Stimulated activated effector memory CD8-positive, alpha-beta T cell treated with anti-CD3 and anti-CD28 coated beads, Interleukin-12 subunit alpha, Interleukin-12 subunit beta, amount 100 ng/mL, for 72 hours (primary cell): Measurements from ENCODE around the gene BTN1A1.
A peak's percentile ranks its signal among the peaks of the same experiment; 100 is the strongest.
"Not testable (repeated sequence)": the region's sequence is repeated elsewhere in the genome, so short reads cannot be mapped to it uniquely, and the experiment has no call there.

Experiments used
- ATAC-seq: fragments of 150-1000 bp; cut with Tn5 transposase; 2 replicates; pipeline ENCODE4 v1.10.0; 2021
- DNase-seq, 2 donors: peaks; one replicate each; pipeline ENCODE4 v3.0.0; 2021 to 2022; ENCODE audit warnings: low spot score in 2 of 2
- H3K27ac Mint-ChIP-seq: one replicate; pipeline ENCODE4 v1.8.0; 2022; ENCODE audit warnings: mild to moderate bottlenecking, mixed read lengths
- H3K36me3 Mint-ChIP-seq: one replicate; pipeline ENCODE4 v1.8.0; 2022; ENCODE audit warnings: mild to moderate bottlenecking, mixed read lengths
- H3K4me1 Mint-ChIP-seq: one replicate; pipeline ENCODE4 v1.8.0; 2022; ENCODE audit warnings: mixed read lengths
- H3K4me3 Mint-ChIP-seq: one replicate; pipeline ENCODE4 v1.8.0; 2022; ENCODE audit warnings: mild to moderate bottlenecking, mixed read lengths
- H3K9me3 Mint-ChIP-seq: one replicate; pipeline ENCODE4 v1.8.0; 2022; ENCODE audit warnings: mixed read lengths

BTN1A1 gene

DNA sequence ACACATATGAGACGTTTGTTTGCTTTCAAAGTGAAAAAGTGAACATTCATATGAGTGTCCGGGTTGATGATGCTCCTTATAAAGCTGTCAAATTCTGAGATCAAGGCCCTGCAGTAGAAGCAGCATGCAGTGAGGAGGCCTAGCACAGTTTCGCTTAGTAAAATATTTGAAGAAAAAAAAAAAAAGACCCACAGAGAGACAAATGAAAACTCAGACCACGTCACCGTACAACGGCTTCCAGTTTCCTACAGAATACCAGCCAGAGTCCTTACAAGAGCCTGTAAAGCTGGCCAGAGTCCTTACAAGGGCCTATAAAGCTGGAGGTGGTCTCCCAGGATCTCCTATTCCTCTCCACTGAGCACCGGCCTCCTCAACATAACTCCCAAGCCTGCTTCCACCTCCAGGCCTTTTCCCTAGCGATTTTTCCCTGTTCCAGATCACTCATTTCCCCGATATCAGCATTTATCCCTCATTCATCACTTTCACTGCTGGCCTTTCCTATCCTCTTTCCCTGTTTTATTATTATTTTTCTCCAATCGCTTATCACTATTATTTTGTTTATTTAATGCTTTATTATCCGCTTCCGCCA lies 36.6 kb downstream of the BTN1A1 start:
- H3K27ac Mint-ChIP-seq = peak overlapping the region; percentile 98

DNA sequence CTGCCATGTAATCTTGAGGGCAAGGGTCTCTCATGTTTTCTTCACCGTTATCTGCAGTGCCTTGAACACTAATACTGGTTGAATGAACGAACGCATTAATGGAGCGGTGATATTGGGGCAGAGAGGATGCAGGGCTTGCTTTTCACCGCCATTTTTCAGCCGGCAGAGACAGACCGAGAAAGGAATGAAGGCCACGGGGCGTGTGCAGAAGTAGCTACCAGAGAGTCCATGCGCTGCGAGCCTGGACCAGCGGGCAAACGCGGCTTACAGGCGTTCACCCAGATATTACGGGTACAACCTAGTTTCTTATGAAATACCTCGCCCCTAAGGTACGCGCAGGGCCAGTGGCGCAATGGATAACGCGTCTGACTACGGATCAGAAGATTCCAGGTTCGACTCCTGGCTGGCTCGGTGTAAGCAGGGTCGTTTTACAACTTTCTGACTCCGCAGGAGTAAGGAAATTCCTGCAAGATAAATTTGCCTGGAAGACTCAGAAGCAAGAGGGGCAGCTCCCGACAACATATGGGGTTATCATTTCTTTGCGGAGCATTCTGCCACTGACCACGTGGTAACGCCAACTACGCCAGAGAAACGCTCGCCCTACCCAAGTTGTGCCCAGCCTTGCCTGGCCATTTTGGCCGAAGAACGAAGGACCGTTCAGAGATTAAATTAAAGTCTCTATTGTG lies 37.2 kb downstream of the BTN1A1 start:
- DNase-seq = peak; percentile 78 to 95

More for the DNA sequence above, 36.6 kb downstream of the BTN1A1 start:
- ATAC-seq (peak; percentile 42), DNase-seq (peak in 1 of 2 donors; percentile 69)
- H3K36me3 Mint-ChIP-seq = peaks cover 75% of the 10 kb centered on the region
- peaks cover 61% of the 10 kb centered on the region for H3K4me1 Mint-ChIP-seq
- no peaks in the 10 kb centered on the region for H3K9me3 Mint-ChIP-seq
- peak overlapping the region; percentile 82 for H3K4me3 Mint-ChIP-seq

DNA sequence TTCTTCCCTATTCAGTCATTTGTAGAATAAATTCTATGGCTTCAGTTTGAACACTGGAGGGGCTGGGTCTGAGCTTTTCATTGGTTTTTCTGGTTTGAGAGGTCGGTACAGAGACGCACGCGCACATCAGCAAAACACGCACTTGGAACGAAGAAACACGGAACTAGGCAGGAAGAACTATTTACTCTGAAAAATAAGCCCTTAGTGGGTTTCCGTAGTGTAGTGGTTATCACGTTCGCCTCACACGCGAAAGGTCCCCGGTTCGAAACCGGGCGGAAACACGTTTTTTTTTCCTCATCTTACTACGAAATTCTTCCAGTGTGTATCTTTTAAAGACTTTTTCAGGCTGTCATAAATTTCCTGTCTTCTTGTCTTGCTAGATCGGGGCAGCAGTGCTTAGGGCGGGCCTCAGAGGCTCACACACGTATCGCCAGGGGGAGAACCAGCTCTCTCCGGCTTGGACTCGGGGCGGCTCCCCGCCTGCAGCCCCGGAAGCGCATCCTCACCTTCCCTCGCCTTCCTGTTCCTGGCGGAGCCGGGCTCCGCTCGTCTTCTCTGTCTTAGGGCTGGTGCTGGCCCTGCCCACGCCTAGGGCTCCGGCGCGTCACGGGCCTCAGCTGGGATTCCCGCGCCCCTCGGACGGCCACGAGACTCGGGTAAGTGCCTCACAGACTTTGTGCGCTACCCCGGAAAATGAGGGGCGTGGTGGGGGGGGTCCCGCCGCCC lies 37.9 kb downstream of the BTN1A1 start, which contains the start of gene HMGN4:
HMGN4 (plus strand) TSS at position 521 of the 726 bp plus-strand sequence. CDS start 6,841 bp downstream, outside the sequence.
- ATAC-seq (peak; percentile 77), DNase-seq (peak; percentile 70 to 92)
- Mint-ChIP-seq H3K4me1 (peaks cover 53% of the 10 kb centered on the region), H3K4me3 (peak within 1 kb of the TSS; percentile 82), H3K9me3 (no peaks in the 10 kb centered on the region), H3K27ac (peak within 1 kb of the TSS; percentile 98), H3K36me3 (peaks cover 75% of the 10 kb centered on the region)

More for the DNA sequence above, 37.2 kb downstream of the BTN1A1 start:
- peak overlapping the region; percentile 82 for H3K4me3 Mint-ChIP-seq
- no peaks in the 10 kb centered on the region for H3K9me3 Mint-ChIP-seq
- peak; percentile 72 for ATAC-seq
- peaks cover 75% of the 10 kb centered on the region for H3K36me3 Mint-ChIP-seq
- peak overlapping the region; percentile 98 for H3K27ac Mint-ChIP-seq
- peaks cover 58% of the 10 kb centered on the region for H3K4me1 Mint-ChIP-seq

DNA sequence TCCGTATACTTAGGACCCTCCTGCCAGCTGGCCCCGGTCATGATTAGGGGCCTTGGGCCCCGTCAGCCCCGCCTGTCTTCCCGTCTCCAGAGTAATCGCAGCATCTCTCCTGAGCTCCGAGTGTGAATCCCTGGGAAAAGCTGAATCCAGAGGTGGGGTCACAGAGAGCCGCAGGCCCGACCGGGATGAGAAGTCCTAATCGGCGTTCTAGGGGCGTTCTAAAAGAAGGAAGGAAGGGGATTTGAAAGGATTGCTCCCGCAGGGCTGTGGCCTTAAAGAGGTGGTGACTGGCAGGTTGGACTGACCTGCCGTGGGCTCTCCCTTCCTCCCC lies 38.4 kb downstream of the BTN1A1 start:
- Mint-ChIP-seq H3K4me3 (peak overlapping the region; percentile 82), H3K4me1 (peaks cover 51% of the 10 kb centered on the region), H3K36me3 (peaks cover 75% of the 10 kb centered on the region), H3K27ac (peak overlapping the region; percentile 98), H3K9me3 (no peaks in the 10 kb centered on the region)
- DNase-seq = no peak
- no peak for ATAC-seq

DNA sequence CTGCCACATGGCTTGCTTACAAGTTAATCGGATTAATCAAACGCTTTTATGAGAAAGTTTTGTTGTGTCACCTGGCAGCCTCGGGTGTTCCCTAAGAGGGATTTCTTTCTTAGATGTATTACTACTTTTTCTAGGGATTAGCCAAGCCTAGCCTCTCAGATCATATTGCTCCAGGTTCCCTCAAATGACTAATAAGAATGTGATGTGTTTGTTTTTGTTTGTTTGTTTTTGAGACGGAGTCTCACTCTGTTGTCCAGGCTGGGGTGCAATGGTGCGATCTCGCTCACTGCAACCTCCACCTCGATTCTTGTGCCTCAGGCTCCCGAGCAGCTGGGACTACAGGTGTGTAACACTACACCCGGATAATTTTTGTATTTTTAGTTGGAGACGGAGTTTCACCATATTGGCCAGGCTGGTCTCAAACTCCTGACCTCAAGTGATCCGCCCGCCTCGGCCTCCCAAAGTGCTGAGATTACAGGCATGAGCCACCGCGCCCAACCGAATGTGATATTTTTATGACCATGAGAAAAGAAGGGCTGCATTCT lies 39.0 kb downstream of the BTN1A1 start:
- ATAC-seq = no peak
- H3K36me3 Mint-ChIP-seq = peaks cover 80% of the 10 kb centered on the region
- no peaks in the 10 kb centered on the region for H3K9me3 Mint-ChIP-seq
- peak overlapping the region; percentile 82 for H3K4me3 Mint-ChIP-seq
- peaks cover 51% of the 10 kb centered on the region for H3K4me1 Mint-ChIP-seq
- DNase-seq = no peak
- peak overlapping the region; percentile 98 for H3K27ac Mint-ChIP-seq

DNA sequence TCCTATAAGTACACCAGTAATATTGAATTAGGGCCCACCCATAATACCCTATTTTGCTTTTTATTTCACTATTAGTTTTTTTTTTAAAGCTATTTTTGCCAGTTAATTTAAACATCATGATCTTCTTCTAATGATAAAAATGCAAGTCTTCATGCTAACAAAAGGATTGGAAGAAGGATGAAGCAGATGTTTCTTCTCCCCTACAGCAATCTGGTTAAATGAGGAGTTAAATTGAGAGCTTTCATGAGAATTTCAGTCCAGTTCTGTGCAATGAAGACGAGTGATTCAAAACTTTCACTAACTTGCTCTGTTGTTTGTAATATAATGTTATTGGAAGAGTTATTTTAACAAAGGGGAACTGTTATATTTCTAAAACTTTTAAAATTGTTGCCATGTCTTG lies 41.5 kb downstream of the BTN1A1 start:
- Mint-ChIP-seq H3K4me3 (peak overlapping the region; percentile 24), H3K36me3 (peaks cover 100% of the 10 kb centered on the region), H3K9me3 (no peaks in the 10 kb centered on the region), H3K27ac (peak overlapping the region; percentile 86), H3K4me1 (peaks cover 51% of the 10 kb centered on the region)
- ATAC-seq (no peak), DNase-seq (no peak)

DNA sequence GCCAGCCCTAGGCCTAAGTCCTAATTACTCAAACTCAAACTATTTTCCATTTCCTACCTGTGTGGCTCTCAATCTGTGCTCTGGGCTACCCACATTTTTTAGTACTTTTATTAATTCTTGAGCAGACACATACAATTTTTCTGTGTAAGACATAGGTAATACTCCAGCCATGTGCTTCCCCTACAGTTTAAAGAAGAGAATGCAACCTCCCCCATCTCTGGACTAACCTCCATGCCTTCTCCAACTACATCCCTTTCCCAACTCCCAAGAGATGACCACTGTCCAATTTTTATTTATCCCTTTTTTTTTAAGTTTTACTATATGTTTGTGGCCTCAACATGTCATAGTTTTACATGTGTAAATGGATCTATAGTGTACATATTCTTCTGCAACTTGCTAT lies 43.9 kb downstream of the BTN1A1 start:
- DNase-seq (peak in 1 of 2 donors; percentile 36), ATAC-seq (peak; percentile 55)
- no peaks in the 10 kb centered on the region for H3K9me3 Mint-ChIP-seq
- no peak overlapping the region for H3K27ac Mint-ChIP-seq
- no peak overlapping the region for H3K4me3 Mint-ChIP-seq
- H3K4me1 Mint-ChIP-seq = peaks cover 33% of the 10 kb centered on the region
- peaks cover 90% of the 10 kb centered on the region for H3K36me3 Mint-ChIP-seq

DNA sequence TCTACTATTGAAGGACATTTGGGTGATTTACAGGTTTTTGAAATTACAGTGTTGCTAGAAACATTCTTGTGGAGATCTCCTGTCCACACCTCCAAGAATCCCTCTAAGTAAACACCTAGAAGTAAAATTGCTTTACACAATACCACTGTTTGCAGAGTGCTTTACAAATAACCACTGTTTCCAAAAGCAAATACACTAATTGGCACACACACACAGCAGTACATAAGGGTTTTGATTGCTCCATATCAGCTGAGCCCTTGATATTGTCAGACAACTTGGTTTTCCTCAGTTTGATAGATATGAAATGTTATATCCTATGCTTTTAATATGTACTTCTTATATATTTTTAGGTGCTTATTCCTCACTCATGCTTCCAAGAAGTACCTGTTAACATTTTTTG lies 44.4 kb downstream of the BTN1A1 start:
- Mint-ChIP-seq H3K9me3 (no peaks in the 10 kb centered on the region), H3K4me3 (no peak overlapping the region), H3K36me3 (peaks cover 85% of the 10 kb centered on the region), H3K27ac (no peak overlapping the region), H3K4me1 (peaks cover 33% of the 10 kb centered on the region)
- ATAC-seq = no peak
- DNase-seq = peak in 1 of 2 donors; percentile 13

DNA sequence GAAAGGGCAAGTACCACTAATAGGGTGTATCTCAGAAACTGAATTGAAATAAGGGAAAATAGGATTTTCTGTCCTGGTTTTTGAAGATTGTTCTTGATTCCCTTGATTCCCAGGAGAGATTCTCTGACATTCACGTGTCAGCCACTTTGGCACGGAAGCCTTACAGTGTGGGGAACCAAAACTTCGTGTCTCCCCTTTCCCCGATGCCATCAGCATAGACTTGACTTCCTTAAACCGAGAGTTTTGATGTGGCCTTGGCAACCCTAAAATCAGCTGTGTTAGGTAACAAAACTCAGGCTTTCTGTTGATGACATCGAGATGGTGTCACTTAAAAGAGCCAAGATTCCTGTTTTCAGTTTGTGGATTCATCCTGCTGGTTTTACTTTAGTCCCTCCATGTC lies 45.5 kb downstream of the BTN1A1 start:
- Mint-ChIP-seq H3K4me3 (no peak overlapping the region), H3K27ac (no peak overlapping the region), H3K4me1 (peaks cover 29% of the 10 kb centered on the region), H3K36me3 (peaks cover 77% of the 10 kb centered on the region), H3K9me3 (no peaks in the 10 kb centered on the region)
- DNase-seq (peak in 1 of 2 donors; percentile 23), ATAC-seq (no peak)

DNA sequence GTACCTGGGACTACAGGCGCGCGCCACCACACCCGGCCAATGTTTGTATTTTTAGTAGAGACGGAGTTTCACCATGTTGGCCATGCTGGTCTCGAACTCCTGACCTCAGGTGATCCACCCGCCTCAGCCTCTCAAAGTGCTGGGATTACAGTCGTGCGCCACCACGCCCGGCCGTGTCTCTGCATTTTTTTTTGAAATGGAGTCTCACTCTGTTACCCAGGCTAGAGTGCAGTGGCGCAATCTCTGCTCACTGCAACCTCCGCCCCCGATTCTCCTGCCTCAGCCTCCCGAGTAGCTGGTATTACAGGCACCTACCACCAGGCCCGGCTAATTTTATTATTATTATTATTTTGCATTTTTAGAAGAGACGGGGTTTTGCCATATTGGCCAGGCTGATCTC lies 47.3 kb downstream of the BTN1A1 start:
- ATAC-seq, H3K4me3 Mint-ChIP-seq, H3K9me3 Mint-ChIP-seq: not testable (repeated sequence)
- Mint-ChIP-seq H3K36me3 (peaks cover 70% of the 10 kb centered on the region), H3K27ac (peak overlapping the region; percentile 16), H3K4me1 (peaks cover 27% of the 10 kb centered on the region)
- peak in 1 of 2 donors; percentile 32 for DNase-seq

DNA sequence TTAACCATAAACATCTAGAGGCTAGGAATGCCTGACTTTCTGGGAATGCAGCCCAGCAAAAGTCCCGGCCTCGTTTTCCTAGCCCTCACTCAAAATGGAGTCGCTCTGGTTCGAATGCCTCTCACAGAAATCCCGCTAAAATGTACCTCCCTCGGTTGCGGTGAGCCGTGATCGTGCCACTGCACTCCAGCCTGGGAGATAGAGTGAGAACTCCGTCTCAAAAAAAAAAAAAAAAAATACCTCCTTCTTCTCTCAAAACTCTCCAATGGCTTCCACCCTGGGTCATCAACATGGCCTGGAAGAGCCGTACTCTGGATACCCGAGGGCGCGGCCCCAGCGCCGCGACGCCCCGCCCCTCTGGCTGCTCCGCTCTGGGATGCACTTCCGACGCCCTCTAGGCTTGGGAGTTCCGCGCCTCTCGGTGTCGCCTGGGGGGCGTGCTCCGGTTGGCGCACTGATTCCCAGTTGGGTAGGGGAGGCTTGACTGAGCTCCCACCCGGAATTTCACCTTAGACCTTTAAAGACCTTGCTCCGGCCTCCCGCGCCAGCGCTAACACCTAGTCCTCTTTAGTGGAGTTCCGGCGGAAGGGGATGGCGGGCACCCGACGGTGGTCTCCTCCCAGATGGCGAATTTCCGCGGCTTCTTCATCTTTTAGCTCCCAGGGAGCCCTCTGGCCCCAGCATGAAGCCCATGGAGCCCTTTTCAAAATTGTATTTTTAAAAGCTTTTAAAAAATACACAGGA lies 50.3 kb downstream of the BTN1A1 start:
- H3K4me1 Mint-ChIP-seq = peaks cover 16% of the 10 kb centered on the region
- no peaks in the 10 kb centered on the region for H3K9me3 Mint-ChIP-seq
- H3K27ac Mint-ChIP-seq = peak overlapping the region; percentile 90
- H3K4me3 Mint-ChIP-seq = no peak overlapping the region
- DNase-seq (peak; percentile 43 to 83), ATAC-seq (peak; percentile 64)
- peaks cover 39% of the 10 kb centered on the region for H3K36me3 Mint-ChIP-seq

DNA sequence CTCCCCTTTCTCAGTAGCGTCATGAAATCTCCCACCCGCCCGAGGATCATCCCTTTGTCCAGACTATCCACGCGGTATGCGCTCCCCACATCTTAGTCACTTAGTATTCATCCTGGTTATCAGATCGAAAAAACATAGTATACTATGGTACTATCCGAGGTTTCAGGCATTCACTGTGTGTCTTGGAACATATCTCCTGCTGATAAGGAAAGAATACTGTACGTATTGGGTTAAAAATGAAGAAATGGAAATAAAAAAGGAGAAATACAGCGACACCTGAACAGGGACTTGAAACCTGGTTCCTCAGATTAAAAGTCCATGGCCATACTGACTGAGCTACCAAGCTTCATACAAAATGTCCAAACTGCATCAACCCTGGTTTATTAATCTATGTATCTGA lies 52.1 kb downstream of the BTN1A1 start:
- ATAC-seq = no peak
- DNase-seq = no peak
- Mint-ChIP-seq H3K4me1 (peaks cover 30% of the 10 kb centered on the region), H3K4me3 (no peak overlapping the region), H3K9me3 (no peaks in the 10 kb centered on the region), H3K36me3 (peaks cover 21% of the 10 kb centered on the region), H3K27ac (no peak overlapping the region)

DNA sequence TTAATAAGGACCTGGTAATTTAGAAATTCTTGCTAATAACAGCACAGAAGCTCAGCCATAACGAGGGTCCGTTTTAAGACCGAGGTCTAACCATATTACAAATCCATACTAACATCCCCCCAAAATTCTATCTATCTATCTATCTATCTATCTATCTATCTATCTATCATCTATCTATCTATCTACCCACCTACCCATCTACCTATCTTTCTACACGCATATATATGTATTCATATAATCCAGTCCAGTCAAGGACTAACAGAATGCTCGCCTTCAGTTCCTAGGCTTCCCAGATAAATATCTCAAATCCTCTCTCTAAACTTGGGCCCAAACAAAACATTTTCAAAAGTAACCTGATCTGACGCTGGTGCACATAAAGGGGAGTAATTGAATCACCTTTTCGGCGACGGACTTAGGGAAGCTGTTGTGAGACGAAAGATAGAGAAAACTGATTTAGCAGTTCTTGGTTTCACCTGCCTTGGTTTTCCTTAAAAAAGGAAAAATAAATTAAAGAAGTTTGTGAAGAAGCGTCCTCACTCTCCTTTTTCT lies 52.6 kb downstream of the BTN1A1 start:
- ATAC-seq = no peak
- Mint-ChIP-seq H3K27ac (no peak overlapping the region), H3K4me1 (peaks cover 31% of the 10 kb centered on the region), H3K9me3 (no peaks in the 10 kb centered on the region), H3K36me3 (peaks cover 16% of the 10 kb centered on the region), H3K4me3 (no peak overlapping the region)
- no peak for DNase-seq

DNA sequence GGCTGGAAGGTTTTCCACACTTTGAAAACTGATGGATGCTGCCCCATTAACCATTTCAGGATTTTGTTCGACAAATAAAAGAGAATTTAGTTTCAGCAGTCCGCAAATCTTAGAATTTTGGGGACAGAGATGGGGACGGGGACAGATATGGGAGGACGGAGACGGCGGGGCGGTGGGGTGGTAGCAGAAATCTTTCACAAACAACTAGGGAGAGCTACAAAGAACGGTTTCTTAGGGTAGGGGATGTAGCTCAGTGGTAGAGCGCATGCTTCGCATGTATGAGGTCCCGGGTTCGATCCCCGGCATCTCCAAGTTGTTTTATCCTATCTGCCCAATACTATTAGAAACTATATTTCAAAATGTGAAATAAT lies 53.1 kb downstream of the BTN1A1 start:
- DNase-seq = peak; percentile 79 to 94
- Mint-ChIP-seq H3K4me3 (no peak overlapping the region), H3K9me3 (no peaks in the 10 kb centered on the region), H3K4me1 (peaks cover 31% of the 10 kb centered on the region), H3K36me3 (peaks cover 14% of the 10 kb centered on the region), H3K27ac (no peak overlapping the region)
- ATAC-seq = peak; percentile 71
